Measurements from ENCODE around the gene R3HDM1.
"Not testable (repeated sequence)": the region's sequence is repeated elsewhere in the genome, so short reads cannot be mapped to it uniquely, and the experiment has no call there.

Gene R3HDM1

DNA sequence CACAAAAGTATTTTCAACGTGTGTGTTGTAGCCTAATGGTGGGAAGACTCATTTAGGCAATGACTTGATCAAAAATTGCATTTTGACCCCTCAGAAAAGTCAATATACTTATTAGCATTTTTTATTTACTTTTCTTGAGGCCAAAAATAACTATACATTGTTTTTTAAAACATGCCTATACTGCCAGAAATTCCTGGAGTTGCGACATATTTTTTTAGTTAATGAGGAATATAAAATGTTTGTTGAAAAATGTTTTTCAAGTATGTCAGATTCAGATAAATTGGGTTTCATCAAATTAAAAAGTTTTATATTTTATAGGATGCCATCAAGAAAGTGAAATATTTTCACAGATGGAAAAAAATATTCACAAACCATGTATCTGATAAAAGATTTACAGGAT is 39.6 kb downstream of the R3HDM1 start:
- DNase-seq (ENCODE audit: low spot score) (no peak), FAIRE-seq (no peak)

DNA sequence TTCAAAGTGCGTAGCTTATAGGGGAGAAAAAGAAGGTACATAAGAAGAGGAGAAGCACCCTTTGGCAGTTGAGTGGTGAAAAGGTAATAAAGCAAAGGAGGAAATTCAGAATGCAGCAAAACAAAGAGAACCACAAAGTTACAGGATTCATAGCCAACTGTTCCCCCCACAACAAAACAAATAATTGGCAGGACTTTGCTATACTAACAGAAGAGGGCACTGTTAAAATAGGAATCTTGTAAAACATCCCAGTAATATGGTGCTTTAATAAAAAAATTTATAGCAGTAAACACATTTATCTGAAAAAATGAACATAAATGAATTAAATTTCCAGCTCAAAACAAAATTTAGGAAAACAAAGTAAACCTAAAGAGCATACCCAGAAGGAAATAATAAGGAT is 42.3 kb downstream of the R3HDM1 start:
- FAIRE-seq, result no peak
- DNase-seq (ENCODE audit: low spot score), result no peak

- DNase-seq (ENCODE audit: low spot score) (no peak), FAIRE-seq (no peak)
Observed at GRCh38 chr2:135581282-135581681, 50.0 kb downstream of the R3HDM1 start.

- FAIRE-seq (no peak), DNase-seq (ENCODE audit: low spot score) (no peak)
Observed at GRCh38 chr2:135582383-135582782, 51.1 kb downstream of the R3HDM1 start.

GRCh38 chr2:135585586-135585985 is 54.3 kb downstream of the R3HDM1 start:
- FAIRE-seq (no peak), DNase-seq (ENCODE audit: low spot score) (no peak)

- DNase-seq (ENCODE audit: low spot score), result no peak
- no peak for FAIRE-seq
Observed at GRCh38 chr2:135586148-135586547, 54.9 kb downstream of the R3HDM1 start.

GRCh38 chr2:135587958-135588357 is 56.7 kb downstream of the R3HDM1 start:
- DNase-seq (ENCODE audit: low spot score) (no peak), FAIRE-seq (no peak)

- FAIRE-seq (no peak), DNase-seq (ENCODE audit: low spot score) (no peak)
Observed at GRCh38 chr2:135590619-135591260, 59.5 kb downstream of the R3HDM1 start.

GRCh38 chr2:135600915-135601314 is 69.6 kb downstream of the R3HDM1 start:
- DNase-seq (ENCODE audit: low spot score), result no peak
- no peak for FAIRE-seq

GRCh38 chr2:135603543-135603942 is 72.3 kb downstream of the R3HDM1 start:
- DNase-seq (ENCODE audit: low spot score), result no peak
- no peak for FAIRE-seq

DNA sequence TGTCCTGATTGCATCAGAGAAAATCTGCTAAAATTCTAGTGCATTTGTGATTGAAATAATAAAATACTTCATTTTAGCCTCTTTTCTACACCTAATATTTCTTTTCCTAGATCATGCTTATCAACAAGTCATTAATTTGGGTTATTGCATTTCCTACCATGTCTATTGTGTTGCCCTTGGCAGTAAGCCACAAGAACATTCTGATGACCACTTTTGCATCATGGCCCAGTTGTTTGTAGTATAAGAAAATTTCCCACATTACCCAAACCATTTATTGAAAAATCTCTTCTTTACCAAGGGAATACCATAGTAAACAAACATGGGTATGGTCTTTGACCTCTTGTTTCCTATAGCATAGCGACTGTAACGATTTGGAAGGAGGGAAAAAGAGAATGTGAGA is 76.3 kb downstream of the R3HDM1 start:
- DNase-seq (ENCODE audit: low spot score) (no peak), FAIRE-seq (no peak)

DNA sequence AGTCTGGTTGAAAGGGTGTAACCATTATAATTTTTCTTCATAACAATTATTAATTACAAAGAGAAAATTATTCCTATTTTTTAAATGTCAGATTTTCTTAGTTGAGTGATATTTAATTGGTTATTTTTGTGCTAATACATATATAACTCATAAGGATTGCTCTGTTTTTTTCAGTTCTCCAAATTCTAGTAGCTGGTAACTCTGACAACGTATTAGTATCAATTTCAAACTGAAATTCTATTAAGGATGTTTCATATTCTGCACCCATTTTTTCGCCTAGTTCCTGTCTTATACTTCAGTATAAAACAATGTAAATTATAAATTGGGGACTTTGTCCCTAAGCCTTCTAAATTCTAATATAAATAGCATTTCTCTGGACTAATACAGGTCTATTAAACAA is 81.0 kb downstream of the R3HDM1 start:
- no peak for FAIRE-seq
- no peak for DNase-seq (ENCODE audit: low spot score)

DNA sequence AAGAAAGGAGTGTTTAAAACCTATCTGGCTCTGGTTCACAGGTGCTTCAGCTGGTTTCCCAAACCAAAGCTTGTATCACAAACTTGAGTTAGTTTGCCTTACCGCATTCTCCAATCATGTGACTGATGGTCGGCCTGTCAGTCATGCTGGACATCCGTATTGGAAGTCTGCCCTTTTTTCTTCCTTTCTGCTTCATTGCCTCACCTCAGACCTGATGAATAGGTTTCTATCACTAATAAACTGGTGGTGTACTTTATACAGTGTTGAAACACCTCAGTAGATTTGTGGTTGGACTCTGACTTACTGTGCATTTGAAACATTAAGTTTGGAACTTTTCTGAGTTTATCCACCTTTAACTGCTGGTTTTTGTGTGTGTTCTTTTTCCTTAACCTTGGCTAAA is 84.1 kb downstream of the R3HDM1 start:
- FAIRE-seq, result no peak
- no peak for DNase-seq (ENCODE audit: low spot score)

GRCh38 chr2:135617501-135618015 is 86.3 kb downstream of the R3HDM1 start:
- DNase-seq (ENCODE audit: low spot score), result no peak
- no peak for FAIRE-seq

DNA sequence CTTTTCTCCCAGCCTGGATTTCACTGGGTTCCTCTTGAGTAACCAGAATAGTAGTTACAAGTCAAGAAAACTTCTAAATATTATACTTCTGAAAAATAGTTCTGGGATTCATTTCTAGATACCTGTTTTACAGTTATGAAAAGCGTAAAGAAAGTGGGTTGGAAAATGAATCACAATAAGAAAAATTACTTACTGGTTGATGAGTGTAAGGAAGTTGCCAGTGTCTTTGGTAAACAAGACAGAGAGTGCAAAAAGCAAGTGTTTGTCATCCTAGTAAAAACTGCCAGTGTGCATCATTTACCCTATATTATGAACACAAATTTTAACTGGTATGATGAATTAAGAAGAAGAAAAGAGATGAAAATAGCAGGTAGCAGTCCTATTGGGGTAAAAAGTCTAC is 88.9 kb downstream of the R3HDM1 start:
- FAIRE-seq (no peak), DNase-seq (ENCODE audit: low spot score) (no peak)

GRCh38 chr2:135629520-135629919 is 98.2 kb downstream of the R3HDM1 start:
- FAIRE-seq (no peak), DNase-seq (ENCODE audit: low spot score) (no peak)

DNA sequence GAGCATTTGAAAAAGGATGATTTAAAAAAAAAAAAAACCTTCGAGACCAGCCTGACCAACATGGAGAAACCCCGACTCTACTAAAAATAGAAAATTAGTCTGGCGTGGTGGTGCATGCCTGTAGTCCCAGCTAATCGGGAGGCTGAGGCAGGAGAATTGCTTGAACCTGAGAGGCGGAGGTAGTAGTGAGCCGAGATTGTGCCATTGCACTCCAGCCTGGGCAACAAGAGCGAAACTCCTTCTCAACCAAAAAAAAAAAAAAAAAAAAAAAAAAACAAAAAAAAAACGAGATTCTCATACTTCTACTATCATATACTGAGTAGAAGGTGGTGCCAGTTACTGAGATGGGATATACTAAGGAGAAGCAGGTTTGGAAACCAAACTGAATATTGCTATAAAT is 98.8 kb downstream of the R3HDM1 start:
- not testable (repeated sequence) for FAIRE-seq

GRCh38 chr2:135630488-135630887 is 99.2 kb downstream of the R3HDM1 start:
- DNase-seq (ENCODE audit: low spot score) (no peak), FAIRE-seq (no peak)

More for the DNA sequence above, 98.8 kb downstream of the R3HDM1 start:
- DNase-seq (ENCODE audit: low spot score), result not testable (repeated sequence)

DNA sequence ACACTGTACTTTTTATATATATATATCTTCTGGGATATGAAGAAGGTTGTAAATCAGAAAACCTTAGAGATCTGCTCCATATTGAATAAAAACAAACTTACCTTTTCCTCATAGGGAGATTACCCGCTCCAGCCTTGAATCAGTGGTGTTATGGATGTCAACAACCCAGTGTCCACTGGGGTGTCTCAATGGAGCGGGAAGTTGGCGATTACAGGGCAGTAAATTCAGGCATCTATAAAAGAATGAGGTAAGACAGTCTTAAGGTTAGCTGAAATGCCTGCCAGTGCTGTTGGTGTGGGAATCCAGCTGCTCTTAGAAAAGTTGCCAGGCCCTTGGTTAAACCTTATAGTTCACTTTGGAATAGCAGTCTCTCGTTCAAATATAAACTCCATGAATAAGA is 102.3 kb downstream of the R3HDM1 start:
- no peak for FAIRE-seq
- DNase-seq (ENCODE audit: low spot score), result no peak

DNA sequence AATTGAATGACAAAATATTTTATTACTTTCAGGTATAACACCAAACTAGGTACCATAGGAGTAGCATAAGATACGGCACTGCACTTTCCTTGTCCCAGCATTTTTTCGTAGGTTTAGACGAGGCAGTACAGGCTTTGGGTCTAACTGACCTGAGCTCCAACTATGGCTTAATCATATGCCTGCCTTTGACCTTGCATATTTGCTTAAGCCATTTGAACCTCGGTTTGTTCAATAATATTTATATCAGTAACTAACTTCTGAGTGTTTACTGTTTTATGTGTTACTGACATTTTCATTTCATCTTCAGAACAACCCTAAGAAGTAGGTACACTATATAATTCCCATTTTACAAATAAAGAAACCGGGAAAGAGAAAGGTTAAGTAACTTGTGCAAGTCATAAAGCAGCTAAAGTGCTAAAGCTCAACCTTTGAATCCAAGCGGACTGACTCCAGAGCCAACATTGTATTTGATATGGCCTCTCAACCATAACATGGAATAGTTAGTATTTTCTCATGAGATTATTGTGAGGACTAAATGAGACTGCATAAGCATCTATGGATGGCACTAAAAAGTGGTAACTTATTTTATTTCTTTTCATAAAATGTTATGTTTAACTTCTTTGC is 104.0 kb downstream of the R3HDM1 start:
- no peak for DNase-seq (ENCODE audit: low spot score)
- FAIRE-seq, result no peak

- no peak for FAIRE-seq
- DNase-seq (ENCODE audit: low spot score), result no peak
Observed at GRCh38 chr2:135636982-135637381, 105.7 kb downstream of the R3HDM1 start.

DNA sequence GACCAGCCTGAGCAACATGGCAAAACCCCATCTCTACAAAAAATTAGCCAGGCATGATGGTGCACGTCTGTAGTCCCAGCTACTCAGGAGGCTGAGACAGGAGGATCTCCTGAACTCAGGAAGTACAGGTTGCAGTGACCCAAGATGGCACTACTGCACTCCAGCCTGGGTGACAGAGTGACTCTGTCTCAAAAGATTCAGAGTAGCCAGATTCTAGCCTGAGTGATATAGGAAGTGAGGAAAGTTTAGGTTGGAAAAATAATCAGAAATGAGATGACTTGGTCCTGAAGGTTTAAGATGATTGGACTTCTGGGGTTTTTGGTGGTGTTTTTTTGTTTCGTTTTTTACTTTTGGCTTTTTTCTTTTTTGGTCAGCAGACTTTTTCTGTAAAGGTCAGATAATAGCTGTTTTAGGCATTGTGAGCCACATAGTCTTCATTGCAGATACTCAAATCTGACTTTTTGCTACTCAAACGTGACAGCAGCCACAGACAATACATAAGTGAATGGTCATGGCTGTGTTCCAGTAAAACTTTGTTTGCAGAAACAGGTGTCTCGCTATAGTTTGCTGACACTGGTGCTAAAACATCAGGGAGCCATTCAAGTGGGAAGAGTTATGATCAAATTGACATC is 106.3 kb downstream of the R3HDM1 start:
- no peak for DNase-seq (ENCODE audit: low spot score)
- FAIRE-seq, result no peak

DNA sequence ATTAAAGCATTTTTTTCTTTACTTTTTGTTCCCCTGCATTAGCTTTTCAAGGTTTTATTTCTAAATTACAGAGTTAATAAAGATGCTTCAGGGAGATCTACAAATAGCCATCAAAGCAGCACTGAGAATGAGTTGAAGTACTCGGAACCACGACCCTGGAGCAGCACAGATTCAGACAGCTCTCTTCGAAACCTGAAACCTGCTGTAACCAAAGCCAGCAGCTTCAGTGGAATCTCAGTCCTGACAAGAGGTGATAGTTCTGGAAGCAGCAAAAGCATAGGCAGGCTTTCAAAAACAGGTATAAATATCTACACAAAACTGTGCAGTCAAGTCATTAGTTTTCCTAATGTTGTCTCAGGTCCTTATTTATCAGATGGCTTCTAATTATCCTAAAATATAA is 107.5 kb downstream of the R3HDM1 start:
- DNase-seq (ENCODE audit: low spot score) (no peak), FAIRE-seq (no peak)
